HG02571 (cell line): ENCODE measurements around the gene GRM7.

Source experiments
- ATAC-seq: cut with Tn5 transposase; IDR thresholded peaks from one replicate; pipeline ENCODE4 v1.9.1; 2021; ENCODE audit warnings: mild to moderate bottlenecking, moderate library complexity; ENCODE audit not compliant: unreplicated experiment

Gene GRM7

GRCh38 chr3:7754653-7755441, 893.9 kb downstream of the GRM7 start:
- no peak for ATAC-seq

- no peak for ATAC-seq
These were observed 898.7 kb downstream of the GRM7 start for GRCh38 chr3:7759630-7760029.

- no peak for ATAC-seq
These were observed 899.8 kb downstream of the GRM7 start for GRCh38 chr3:7760718-7761117.

GRCh38 chr3:7764115-7764514, 903.2 kb downstream of the GRM7 start:
- ATAC-seq, result no peak

- no peak for ATAC-seq
These were observed 905.6 kb downstream of the GRM7 start for GRCh38 chr3:7766530-7766929.

GRCh38 chr3:7779331-7779730, 918.4 kb downstream of the GRM7 start:
- ATAC-seq, result no peak

GRCh38 chr3:7781395-7781794, 920.5 kb downstream of the GRM7 start:
- no peak for ATAC-seq

GRCh38 chr3:7787871-7788828, 927.2 kb downstream of the GRM7 start:
- ATAC-seq, result no peak

GRCh38 chr3:7788881-7789280, 928.0 kb downstream of the GRM7 start:
- ATAC-seq, result no peak

GRCh38 chr3:7789324-7789723, 928.4 kb downstream of the GRM7 start:
- ATAC-seq, result no peak

GRCh38 chr3:7790141-7790540, 929.2 kb downstream of the GRM7 start:
- ATAC-seq, result no peak
